ENCODE measurements around the gene C5.

DNA sequence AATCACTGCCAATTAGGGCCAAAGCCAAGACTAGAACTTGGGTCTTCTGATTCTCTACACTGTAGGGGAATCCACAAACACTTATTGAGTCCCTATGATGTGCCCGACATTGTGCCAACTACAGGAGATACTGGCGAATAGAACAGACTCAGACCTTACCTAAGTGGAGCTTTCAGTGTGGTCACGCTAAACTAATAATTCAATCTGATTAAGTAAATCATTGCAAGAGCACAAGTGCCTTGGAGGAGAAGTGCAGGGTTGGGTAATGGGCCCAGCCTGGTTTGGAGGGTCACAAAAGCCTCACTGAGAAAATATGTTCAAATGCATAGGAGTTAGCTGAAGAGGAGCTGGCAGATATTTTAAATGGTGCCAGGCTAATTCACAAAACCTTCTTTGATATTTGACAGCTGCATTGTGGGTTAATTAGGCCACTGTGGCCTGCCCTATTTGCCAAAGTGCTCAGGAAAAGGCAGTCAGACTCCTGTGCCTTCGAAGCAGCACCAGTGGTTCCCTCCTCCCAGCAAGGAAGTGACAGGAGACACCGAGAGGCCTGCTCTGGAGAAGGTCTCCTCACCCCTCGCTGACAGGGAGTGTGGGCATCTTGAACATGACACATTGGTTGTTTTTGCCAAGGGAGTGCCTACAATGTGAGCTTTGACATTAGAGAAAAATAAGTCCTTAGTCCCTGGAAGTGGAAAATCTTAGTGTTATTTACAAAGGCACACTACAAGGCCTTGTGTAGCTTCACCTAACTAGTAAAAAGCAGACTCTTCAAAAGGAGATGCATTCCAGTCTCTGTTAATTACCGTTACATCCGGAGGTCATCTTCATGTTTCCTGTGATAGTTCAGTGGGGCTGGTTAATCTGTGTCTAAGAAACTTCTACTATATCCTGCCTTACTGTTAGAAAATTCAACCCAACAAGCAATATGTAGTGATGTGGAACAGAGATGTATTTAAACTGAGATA lies 99.4 kb downstream of the C5 start:
- TF ChIP-seq, protein P1, sequence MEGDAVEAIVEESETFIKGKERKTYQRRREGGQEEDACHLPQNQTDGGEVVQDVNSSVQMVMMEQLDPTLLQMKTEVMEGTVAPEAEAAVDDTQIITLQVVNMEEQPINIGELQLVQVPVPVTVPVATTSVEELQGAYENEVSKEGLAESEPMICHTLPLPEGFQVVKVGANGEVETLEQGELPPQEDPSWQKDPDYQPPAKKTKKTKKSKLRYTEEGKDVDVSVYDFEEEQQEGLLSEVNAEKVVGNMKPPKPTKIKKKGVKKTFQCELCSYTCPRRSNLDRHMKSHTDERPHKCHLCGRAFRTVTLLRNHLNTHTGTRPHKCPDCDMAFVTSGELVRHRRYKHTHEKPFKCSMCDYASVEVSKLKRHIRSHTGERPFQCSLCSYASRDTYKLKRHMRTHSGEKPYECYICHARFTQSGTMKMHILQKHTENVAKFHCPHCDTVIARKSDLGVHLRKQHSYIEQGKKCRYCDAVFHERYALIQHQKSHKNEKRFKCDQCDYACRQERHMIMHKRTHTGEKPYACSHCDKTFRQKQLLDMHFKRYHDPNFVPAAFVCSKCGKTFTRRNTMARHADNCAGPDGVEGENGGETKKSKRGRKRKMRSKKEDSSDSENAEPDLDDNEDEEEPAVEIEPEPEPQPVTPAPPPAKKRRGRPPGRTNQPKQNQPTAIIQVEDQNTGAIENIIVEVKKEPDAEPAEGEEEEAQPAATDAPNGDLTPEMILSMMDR (conservative IDR thresholded peaks at IDR 0.05; ENCODE audit: low read length), result no peak
- no peak for TF ChIP-seq EZH2phosphoT487 (IDR thresholded peaks at IDR 0.05; ENCODE audit: borderline replicate concordance)

Measured in Loucy (cell line).